T-helper 1 cell treated with Interleukin-12 subunit alpha and Interleukin-12 subunit beta and Interleukin-4 antibody, amounts not matched to agents 30 ng/mL and 1 ng/mL, for 36 hours (primary cell): ENCODE measurements around the gene HPCA. TPM values are rescaled to one million over a fixed set of nuclear protein-coding genes. Genes with fewer than 3 reads are reported as not detected.

ENCODE experiments used
- intact Hi-C: fragments of 100-400 bp; cut with micrococcal nuclease; formaldehyde crosslinking; loops from one replicate; pipeline ENCODE4 v1.15.1; 2024
- total RNA-seq: library from RNA; stranded (reverse); gene quantifications from 2 replicates; pipeline ENCODE4 v1.2.3, GENCODE V29; 2022

HPCA gene
- total RNA-seq, 1 donor from 2014 or later, result not detected

GRCh38 chr1:32888134-32888533, 1.8 kb downstream of the HPCA start:
- intact Hi-C loops, result no loop called here

- intact Hi-C loops, result no loop called here
These were observed 2.6 kb downstream of the HPCA start for GRCh38 chr1:32888677-32889420.

GRCh38 chr1:32889731-32890278, 3.5 kb downstream of the HPCA start:
- intact Hi-C loops, result no loop called here

GRCh38 chr1:32890516-32891240, 4.4 kb downstream of the HPCA start:
- intact Hi-C loops, result no loop called here

GRCh38 chr1:32891241-32891570, 4.9 kb downstream of the HPCA start:
- intact Hi-C loops, result no loop called here

- intact Hi-C loops, result no loop called here
These were observed 5.3 kb downstream of the HPCA start for GRCh38 chr1:32891630-32892029.

- intact Hi-C loops, result no loop called here
These were observed 6.3 kb downstream of the HPCA start for GRCh38 chr1:32892368-32893197.

GRCh38 chr1:32893198-32894018, 7.1 kb downstream of the HPCA start:
- intact Hi-C loops, result no loop called here

GRCh38 chr1:32894019-32894600, 7.8 kb downstream of the HPCA start:
- intact Hi-C loops, result no loop called here

GRCh38 chr1:32894681-32895080, 8.4 kb downstream of the HPCA start:
- intact Hi-C loops, result no loop called here

- intact Hi-C loops, result no loop called here
These were observed 9.3 kb downstream of the HPCA start for GRCh38 chr1:32895325-32896215.

GRCh38 chr1:32896451-32896850, 10.2 kb downstream of the HPCA start:
- intact Hi-C loops, result no loop called here

GRCh38 chr1:32897082-32898049, 11.1 kb downstream of the HPCA start:
- intact Hi-C loops, result no loop called here

GRCh38 chr1:32898056-32898455, 11.8 kb downstream of the HPCA start:
- intact Hi-C loops, result no loop called here

GRCh38 chr1:32898958-32899357, 12.7 kb downstream of the HPCA start:
- intact Hi-C loops, result no loop called here

- intact Hi-C loops, result no loop called here
These were observed 13.4 kb downstream of the HPCA start for GRCh38 chr1:32899586-32900296.

GRCh38 chr1:32900371-32900955, 14.2 kb downstream of the HPCA start:
- intact Hi-C loops, result no loop called here
